NCI-H2196 treated with DMSO at 0.1 percent for 48 hours (cell line): ENCODE results near the gene DSG4.

ENCODE experiments used
- DNase-seq: peaks from one replicate; lab custom pipeline; 2025; ENCODE audit not compliant: unreplicated experiment; lab: John Stamatoyannopoulos, UW

The DSG4 gene

DNA sequence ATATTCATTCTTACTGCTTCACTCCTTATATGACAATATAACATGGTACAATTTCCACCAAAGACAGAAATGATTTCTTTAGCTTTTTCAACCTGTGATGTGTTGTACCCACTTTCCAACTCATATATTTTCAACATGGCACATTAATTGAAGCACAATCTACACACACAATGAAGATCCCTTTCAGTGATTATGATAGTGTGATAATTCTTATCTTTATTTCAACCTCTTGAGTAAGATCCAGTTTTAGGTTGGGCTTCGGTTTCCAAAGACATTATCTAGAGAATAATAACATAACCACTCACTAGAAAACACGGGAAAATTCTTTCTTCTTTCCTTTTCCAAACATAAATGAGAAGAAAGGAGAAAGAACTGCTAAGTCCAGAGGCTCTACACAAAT lies 67.6 kb downstream of the DSG4 start:
- DNase-seq: no peak

DNA sequence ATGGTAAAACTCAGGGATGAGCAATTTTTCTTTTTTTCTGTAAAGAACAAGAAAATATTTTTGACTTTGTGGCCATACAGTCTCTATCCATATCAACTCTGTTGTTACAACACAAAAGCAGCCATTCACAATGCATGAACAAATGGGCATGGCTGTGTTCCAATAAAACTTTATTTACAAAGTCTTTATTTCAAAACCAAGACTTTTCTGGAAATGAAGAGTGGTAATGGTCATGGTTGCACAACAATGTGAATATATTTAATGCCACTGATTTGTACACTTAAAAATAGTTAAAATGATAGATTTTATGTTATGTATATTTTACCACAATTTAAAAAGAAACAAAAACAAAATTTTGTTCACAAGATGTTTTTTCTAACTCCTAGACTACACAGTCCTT lies 69.3 kb downstream of the DSG4 start:
- DNase-seq: no peak

DNA sequence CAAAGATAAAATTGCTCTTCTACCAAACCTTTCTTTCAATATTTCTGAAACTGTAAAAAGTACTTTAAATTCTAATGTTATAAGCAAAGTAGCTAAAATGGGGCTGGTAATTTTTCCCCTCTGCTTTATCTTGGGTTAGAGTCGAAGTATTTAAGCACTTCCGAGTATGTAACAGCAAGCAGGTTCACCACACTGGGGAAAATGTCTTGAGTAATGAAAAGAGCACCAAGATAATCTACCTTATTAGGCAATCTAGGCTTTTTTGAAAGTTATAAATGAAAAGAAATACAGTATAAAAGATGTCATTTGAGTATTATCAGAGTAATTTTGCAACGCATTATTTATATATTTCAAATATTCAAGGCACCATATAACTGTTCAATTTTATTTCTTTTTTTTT lies 70.3 kb downstream of the DSG4 start:
- no peak for DNase-seq

DNA sequence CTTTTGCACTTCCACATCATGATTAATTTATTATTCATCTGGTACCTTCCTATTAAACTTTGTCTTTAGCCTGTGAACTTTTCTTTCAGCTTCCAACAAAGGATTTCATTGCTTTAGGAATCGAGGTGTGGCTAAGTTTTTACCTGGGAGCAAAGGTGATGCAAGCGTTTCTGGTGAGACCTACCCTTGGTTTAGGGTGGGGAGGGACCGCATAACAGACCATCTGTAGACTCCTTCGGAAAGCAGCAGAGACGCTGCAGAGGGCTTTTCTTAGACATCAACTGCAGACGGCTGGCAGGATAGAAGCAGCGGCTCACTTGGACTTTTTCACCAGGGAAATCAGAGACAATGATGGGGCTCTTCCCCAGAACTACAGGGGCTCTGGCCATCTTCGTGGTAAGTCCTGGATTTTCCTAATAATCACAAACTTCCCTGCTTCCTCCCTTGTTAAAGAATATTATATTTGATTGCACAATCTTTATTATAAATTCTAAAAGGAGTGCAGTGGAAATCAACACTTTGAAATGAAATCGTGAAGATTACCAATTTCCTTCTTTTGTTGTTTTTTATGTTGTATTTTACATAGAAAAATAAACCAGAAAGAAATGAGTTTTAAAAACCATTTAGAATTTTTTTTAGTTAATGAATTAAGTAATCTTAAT lies 71.1 kb downstream of the DSG4 start, which contains the start of gene DSG3:
Gene DSG3 (plus strand): TSS at position 212 of the 662 bp plus-strand sequence. CDS start 137 bp downstream, at position 349.
- no peak for DNase-seq

DNA sequence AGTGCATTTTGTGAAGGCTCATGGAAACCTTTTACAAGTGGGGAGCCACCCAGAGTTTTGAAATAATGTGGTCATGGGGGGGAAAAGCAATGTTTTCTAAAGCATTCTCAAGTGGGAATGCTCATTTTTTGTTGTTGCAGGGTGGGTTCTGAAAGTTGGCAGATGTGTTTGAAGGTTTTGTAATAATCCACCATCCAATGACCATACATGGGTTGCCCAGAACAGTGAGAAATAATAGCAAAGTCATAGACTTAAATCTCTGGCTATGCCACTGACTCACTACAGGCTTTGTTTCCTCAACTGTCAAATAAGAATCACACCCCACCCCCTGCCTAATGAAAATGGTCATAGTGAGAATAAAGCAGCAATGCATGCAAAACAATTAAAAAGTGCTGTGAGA lies 73.8 kb downstream of the DSG4 start:
- no peak for DNase-seq

DNA sequence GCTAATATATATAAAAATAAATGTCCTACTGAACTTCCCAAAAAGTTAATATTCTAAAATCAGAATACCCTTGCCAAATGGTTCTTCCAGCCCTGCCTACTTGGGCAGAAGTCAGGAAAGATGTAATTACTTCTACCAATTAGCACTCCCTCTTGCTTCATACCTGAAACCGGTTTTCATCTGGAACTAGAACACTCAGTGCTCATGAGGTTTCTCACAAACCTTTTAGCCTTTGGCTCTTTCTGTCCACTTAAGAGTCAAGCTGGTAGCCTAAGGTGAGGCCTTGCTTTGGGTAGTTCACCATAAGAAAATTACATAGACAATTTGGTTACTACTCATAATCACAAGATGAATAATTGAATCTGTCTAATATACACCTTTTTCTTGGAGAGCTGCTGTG lies 75.0 kb downstream of the DSG4 start:
- DNase-seq: no peak

DNA sequence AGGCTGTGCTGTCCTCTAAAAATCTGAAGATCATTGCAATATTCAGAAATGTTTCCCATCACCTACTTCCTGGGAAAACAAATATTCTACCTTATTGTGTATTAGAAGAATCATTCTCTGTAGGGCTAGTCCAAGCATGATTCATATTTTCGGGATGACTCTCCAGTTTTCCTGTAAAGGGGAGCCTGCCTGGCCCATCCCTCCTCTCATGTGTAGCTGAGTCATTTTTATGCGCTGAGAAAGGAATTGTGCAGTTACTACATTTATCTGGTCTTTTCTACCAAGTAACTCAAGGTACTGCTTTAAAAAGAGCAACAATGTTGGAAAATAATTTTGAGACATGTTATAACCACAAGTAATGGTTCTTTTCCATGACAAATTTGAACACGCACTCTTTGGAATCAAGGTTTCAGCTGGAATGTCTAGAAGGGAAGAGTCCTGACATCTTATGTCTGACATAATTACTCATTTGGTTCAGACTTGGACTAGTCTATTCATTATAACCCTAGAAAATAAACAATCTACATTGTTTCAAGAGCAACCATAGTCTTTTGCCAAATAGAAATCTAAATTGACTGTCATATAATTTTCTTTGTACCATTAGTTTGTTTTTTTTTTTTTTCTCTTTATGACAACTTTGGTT lies 77.6 kb downstream of the DSG4 start:
- no peak for DNase-seq
